HS-27A (cell line): ENCODE data around the gene TAMM41.
A peak's percentile ranks its signal among the peaks of the same experiment; 100 is the strongest.
"Not testable (repeated sequence)": the region's sequence is repeated elsewhere in the genome, so short reads cannot be mapped to it uniquely, and the experiment has no call there.

ENCODE experiments used
- DNase-seq: peaks from one replicate; pipeline ENCODE4 v3.0.0-alpha.2; 2012; ENCODE audit warnings: low read depth, missing footprints

Gene TAMM41

DNA sequence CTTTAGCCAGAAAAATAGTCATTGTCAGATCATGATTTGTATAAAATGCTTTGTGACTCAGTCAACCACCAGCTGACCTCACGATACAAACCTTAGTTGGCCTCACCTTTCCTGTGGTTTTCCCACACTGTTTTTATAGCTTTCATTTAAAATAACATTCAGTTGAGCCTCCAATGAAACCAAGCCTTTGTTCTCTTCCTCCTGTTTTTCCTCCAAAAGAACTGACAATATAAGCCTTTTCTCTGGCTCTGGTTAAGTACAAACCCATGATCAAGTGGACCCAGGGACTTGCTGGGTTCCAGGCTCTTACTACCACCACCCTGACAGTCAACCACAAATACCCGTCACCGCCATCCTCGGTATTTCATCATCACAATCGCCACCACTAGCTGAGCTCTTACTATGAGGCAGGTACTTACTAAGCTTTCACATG lies 81.7 kb downstream of the TAMM41 start:
- peak; percentile 24 for DNase-seq

GRCh38 chr3:11759996-11760395 lies 86.7 kb downstream of the TAMM41 start:
- no peak for DNase-seq

DNA sequence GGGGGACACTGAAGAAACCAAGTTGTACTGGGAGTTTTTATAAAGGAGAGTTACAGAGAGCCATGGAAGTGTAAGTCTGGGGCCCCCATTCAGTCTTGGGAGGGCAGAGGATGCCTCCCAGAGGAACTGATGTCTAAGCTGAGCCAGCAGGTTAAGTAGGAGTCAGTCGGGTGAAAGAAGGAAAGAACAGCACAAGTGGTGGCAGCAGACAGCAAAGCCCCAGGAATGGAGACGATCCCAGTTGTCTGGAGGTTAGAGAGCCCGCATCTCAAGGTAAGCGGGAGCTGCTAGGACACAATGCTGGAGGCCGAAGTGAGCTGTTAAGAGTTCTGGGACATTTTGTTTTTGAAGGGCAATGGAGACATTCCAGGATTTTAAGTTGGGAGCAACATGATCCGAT lies 88.8 kb downstream of the TAMM41 start:
- DNase-seq, result no peak

DNA sequence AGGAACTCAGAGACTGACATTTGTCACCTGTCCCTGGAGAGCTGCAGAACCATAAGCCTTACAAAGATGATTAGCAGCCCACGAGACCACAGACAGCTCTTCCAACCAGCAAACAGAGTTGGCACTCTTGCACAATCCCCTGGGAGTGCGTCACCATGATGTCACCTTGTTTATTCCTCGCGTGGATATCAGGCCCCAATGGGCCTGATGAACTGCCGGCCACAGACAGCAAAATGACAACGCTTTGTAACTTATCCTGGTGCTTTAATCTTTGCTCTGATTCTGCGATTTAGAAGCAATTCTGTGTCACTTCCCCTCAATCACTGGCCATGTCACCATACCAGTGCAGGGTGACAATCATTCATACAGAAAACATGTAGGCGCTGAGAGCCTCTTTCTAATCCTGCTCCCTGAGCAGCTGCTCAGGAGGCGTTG lies 89.2 kb downstream of the TAMM41 start:
- no peak for DNase-seq

DNA sequence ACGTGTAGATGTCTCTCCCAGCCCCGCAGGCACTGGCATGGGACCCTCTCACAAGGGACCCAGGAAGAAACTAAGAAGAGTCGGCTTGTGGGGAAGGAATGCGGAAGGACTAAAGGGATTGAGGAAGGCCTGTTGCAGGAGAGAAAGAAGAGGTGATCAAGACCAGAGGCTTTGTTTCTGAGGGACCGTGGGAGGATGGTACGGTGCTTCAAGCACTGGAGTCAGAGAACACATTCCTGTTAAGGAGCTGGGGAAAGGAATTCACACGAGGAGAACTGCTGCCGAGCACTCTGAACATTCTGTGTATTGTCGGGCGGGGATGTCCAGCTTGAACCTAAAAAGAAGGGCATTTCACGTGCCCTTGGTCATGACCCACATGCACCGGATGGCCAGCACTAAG lies 91.4 kb downstream of the TAMM41 start:
- no peak for DNase-seq

DNA sequence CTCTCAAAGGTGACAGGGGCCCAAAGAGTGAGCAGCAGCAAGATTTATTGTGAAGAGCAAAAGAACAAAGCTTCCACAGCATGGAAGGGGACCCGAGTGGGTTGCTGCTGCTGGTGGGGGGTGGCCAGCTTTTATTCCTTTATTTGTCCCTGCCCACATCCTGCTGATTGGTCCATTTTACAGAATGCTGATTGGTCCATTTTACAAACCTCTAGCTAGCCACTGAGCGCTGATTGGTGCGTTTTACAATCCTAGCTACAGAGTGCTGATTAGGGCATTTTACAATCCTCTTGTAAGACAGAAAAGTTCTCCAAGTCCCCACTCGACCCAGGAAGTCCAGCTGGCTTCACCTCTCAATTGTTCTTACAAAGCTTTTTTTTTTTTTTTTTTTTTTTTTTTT lies 94.4 kb downstream of the TAMM41 start:
- DNase-seq, result not testable (repeated sequence)

- not testable (repeated sequence) for DNase-seq
Measured at GRCh38 chr3:11748306-11748705, 98.4 kb downstream of the TAMM41 start.
